Hematopoietic multipotent progenitor cell treated with erythropoietin and hydrocortisone succinate and interleukin-3 and kit ligand, for 6 days (in vitro differentiated cells): Measurements from ENCODE around the gene SDHA.
"Not testable (repeated sequence)": the region's sequence is repeated elsewhere in the genome, so short reads cannot be mapped to it uniquely, and the experiment has no call there.

ENCODE experiments used
- DNase-seq: peaks from one replicate; pipeline ENCODE4 v3.0.0-alpha.2; 2015

SDHA gene

DNA sequence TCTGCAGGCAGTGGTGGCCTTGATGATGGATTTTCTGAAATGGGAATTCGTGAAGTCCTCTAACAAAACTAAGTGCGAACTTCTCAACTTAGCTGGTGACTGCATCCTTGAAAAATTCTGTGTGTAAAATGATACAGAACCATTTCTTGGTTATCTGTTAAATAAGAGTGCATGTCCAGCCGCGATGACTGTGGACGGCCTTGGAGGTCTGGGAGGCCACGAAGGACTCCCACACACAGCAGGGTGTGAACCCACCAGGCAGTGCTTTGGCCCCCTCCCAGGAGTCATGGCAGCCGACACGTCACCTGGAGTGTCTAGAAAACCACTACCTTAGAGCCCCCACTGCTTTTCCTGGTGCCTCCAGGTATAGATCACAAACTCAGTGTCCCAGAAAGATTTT is 85.6 kb downstream of the SDHA start:
- not testable (repeated sequence) for DNase-seq

GRCh38 chr5:305050-305449 is 86.9 kb downstream of the SDHA start:
- DNase-seq: no peak

GRCh38 chr5:305459-305858 is 87.3 kb downstream of the SDHA start:
- no peak for DNase-seq

DNA sequence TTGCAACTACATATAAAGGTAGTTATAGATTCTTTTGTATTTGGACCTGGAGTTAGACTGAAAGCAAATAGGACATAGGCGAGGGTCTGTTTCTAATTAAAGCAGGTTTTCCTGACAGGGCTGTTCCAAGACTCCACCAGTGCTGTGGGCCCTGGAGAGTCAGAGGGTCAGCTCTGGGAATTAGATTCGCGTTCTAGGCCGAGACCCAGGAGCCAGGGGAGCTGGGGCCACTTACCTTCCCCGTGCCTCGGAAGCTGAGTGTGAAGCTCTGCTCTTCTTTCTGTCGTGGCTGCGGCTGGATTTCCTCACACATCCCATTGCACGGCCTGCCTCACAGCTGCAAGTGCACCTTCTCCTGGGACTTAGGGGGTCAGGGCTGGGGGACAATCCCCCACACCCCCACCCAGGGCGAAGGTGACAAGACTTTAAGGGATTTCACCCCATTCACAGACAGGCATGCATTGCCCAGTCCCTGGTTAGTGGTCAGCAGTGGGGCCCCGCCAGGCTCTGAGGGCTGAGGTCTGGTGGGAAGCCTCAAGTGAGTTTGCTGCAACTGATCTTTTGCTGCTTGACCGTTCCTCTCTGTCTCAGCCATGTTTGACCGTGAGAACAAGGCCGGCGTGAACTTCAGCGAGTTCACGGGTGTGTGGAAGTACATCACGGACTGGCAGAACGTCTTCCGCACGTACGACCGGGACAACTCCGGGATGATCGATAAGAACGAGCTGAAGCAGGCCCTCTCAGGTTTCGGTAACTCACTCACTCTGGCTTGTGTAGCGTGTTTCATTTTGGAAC is 88.1 kb downstream of the SDHA start:
- DNase-seq: no peak
